Heart right ventricle (tissue), 16 donors: Measurements from ENCODE around the gene PIEZO1. TPM values are rescaled to one million over a fixed set of nuclear protein-coding genes. Genes with fewer than 3 reads are reported as not detected.

ENCODE experiments used
- ATAC-seq, 8 donors: fragments of 200-7000 bp; cut with Tn5 transposase; one replicate each; pipeline ENCODE4 v1.9.1; 2020; ENCODE audit warnings: mild to moderate bottlenecking in 8 of 8, moderate library complexity in 8 of 8, moderate number of reproducible peaks in 1 of 8
- DNase-seq, 2 donors: peaks; one replicate each; pipeline ENCODE4 v3.0.0-alpha.2; 2020
- H3K27ac ChIP-seq, 10 donors: fragments of 200-600 bp; sonication (generic) in 2 of 10; one replicate each; pipeline versions ENCODE4 v1.5.0 to v1.8.0; 2020 to 2022; ENCODE audit warnings: mild to moderate bottlenecking in 3 of 10
- H3K27me3 ChIP-seq, 7 donors: fragments of 200-600 bp; one replicate each; pipeline ENCODE4 v1.8.0; 2021 to 2022; ENCODE audit warnings: mild to moderate bottlenecking in 2 of 7
- H3K36me3 ChIP-seq, 9 donors: fragments of 200-600 bp; sonication (generic) in 1 of 9; one replicate each; pipeline versions ENCODE4 v1.5.0 to v1.8.0; 2020 to 2022; ENCODE audit warnings: mild to moderate bottlenecking in 2 of 9
- H3K4me1 ChIP-seq, 9 donors: fragments of 200-600 bp; sonication (generic) in 1 of 9; one replicate each; pipeline versions ENCODE4 v1.5.0 to v1.8.0; 2020 to 2022; ENCODE audit warnings: mild to moderate bottlenecking in 4 of 9
- H3K4me3 ChIP-seq, 10 donors: fragments of 200-600 bp; sonication (generic) in 2 of 10; one replicate each; pipeline versions ENCODE4 v1.5.0 to v1.8.0; 2020 to 2022; ENCODE audit warnings: mild to moderate bottlenecking in 7 of 10, moderate library complexity in 2 of 10
- H3K9me3 ChIP-seq, 11 donors: fragments of 200-600 bp in 10 of 11; sonication (generic) in 2 of 11; one replicate each; pipeline versions ENCODE4 v1.5.0 to v1.8.0; 2013 to 2022; ENCODE audit warnings: mild to moderate bottlenecking in 2 of 11, control low read depth in 1 of 11, moderate library complexity in 1 of 11
- WGBS, 2 donors: extraction: QIAGEN DNeasy Blood & Tissue Kit; methylation state at CpG; one replicate each; pipeline ENCODE4 v1.1.7; 2013; ENCODE audit warnings: inconsistent platforms in 1 of 2; 5-methylcytosine and 5-hydroxymethylcytosine counted together
- intact Hi-C, 10 donors: fragments of 100-400 bp; cut with DNase I; formaldehyde crosslinking; loops; one replicate each; pipeline versions ENCODE4 v1.11.1 to v1.14.2; 2022
- polyA plus RNA-seq, 2 donors: library from polyadenylated mRNA; stranded (reverse); fragments of 200-250 nt; gene quantifications; one replicate each; pipeline ENCODE4 v1.2.3, GENCODE V29; 2013
- total RNA-seq, 10 donors: library from RNA; stranded (reverse); fragmentation: NEBNext Ultra II Directional in 3 of 10; extraction: Animal tissue kit (Norgen Biotek cat#: 25700) in 3 of 10; gene quantifications; one replicate each; pipeline versions ENCODE4 v1.2.1 to v1.2.4, GENCODE V29; 2021 to 2023
- TF ChIP-seq, protein P1 (sequence below), 9 donors: fragments of 200-600 bp; sonication (generic) in 2 of 9; IDR thresholded peaks; one replicate each; pipeline versions ENCODE4 v1.5.0 to v1.8.0; 2021 to 2022; ENCODE audit warnings: antibody characterized with exemption in 9 of 9, mild to moderate bottlenecking in 5 of 9, moderate library complexity in 1 of 9
- donor health status: Arrhythmogenic right ventricular cardiomyopathy.
- donor health status: ischemic (EF 13 %, LVEDD 7.1; RV severe dilation, severe dysfunction).
- donor health status: healthy with polysubstance abuse.
- donor health status: DM: no; HTN: yes; CAD: no.
- donor health status: DM: no; HTN: no; CAD: no.
- donor health status: ischemic (EF 25% LVEDD 6.9; RV normal size, moderate dysfunction).
- donor health status: ischemic (EF 25% LVEDD 5.7; RV mildly dilated, moderate dysfunction).
- donor health status: healthy.
- donor health status: DM: yes; HTN: yes; CAD: no.
- donor health status: Ischemic cardiomyopathy.
- donor health status: ischemic (EF 35%, LVEDD 5.7; RV mildly dilated, moderate dysfunction).
- donor health status: nonischemic (EF 11% LVEDD 7.7; RV severe dilation, severe dysfunction).
- donor health status: DM: yes; HTN: yes; CAD: no.
- donor health status: PGD.
- donor health status: ischemic (EF 29% LVEDD 5.4; RV normal size, mild dysfunction).
- donor health status: nonischemic (EF 23%, LVEDD 6.1; RV moderate dilation, normal function).

Gene PIEZO1
- total and polyA plus RNA-seq, 12 donors = 12.3 to 78.2 (median 18.0) TPM

DNA sequence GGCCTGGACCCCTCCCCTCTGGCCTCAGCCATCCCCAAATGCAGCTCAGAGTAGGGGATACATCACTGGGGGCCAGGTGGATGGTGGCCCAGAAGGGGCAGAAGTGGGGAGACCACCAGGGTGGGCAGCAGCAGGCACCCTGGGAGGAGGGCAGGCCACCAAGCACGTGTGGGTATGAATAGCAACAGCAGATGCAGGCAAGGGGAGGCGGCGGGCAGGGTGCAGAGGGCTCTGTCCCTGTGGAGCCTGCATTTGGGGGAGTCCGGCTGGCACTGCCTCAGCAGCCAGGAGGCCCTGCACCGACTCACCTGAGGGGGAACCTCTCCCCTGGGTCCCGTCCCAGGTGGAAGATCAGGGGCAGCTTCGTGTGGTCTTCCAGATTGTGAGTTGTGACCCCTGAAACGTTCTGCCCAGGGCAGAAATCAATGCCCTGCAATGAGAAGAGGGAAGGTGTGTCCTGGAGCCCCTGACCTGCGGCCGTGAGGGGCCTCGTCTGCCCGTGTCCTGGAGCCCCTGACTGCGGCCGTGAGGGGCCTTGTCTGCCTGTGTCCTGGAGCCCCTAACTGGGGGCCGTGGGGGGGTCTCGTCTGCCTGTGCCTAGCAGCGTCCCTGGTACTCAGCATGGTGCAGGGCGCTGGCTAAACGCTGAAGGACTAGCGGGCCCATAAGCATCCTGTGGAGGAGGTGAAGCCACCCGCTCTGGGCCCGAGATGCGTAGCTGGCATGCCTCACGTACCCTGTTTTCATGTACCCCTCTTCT is 37.4 kb upstream of the PIEZO1 start:
- intact Hi-C loops = no loop called here
- no peak overlapping the region for H3K4me3 ChIP-seq
- no peaks in the 10 kb centered on the region for H3K27me3 ChIP-seq
- H3K36me3 ChIP-seq = peaks cover 0 to 56% (median 7%) of the 10 kb centered on the region in 9 donors
- DNase-seq (no peak), ATAC-seq (no peak)
- no peak overlapping the region for H3K27ac ChIP-seq
- WGBS, 2 donors = 96% methylated on average over 24 of the region's 24 CpGs
- TF ChIP-seq, protein P1, sequence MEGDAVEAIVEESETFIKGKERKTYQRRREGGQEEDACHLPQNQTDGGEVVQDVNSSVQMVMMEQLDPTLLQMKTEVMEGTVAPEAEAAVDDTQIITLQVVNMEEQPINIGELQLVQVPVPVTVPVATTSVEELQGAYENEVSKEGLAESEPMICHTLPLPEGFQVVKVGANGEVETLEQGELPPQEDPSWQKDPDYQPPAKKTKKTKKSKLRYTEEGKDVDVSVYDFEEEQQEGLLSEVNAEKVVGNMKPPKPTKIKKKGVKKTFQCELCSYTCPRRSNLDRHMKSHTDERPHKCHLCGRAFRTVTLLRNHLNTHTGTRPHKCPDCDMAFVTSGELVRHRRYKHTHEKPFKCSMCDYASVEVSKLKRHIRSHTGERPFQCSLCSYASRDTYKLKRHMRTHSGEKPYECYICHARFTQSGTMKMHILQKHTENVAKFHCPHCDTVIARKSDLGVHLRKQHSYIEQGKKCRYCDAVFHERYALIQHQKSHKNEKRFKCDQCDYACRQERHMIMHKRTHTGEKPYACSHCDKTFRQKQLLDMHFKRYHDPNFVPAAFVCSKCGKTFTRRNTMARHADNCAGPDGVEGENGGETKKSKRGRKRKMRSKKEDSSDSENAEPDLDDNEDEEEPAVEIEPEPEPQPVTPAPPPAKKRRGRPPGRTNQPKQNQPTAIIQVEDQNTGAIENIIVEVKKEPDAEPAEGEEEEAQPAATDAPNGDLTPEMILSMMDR (IDR thresholded peaks at IDR 0.05) = no peak
- no peaks in the 10 kb centered on the region for H3K4me1 ChIP-seq
- H3K9me3 ChIP-seq = no peaks in the 10 kb centered on the region

DNA sequence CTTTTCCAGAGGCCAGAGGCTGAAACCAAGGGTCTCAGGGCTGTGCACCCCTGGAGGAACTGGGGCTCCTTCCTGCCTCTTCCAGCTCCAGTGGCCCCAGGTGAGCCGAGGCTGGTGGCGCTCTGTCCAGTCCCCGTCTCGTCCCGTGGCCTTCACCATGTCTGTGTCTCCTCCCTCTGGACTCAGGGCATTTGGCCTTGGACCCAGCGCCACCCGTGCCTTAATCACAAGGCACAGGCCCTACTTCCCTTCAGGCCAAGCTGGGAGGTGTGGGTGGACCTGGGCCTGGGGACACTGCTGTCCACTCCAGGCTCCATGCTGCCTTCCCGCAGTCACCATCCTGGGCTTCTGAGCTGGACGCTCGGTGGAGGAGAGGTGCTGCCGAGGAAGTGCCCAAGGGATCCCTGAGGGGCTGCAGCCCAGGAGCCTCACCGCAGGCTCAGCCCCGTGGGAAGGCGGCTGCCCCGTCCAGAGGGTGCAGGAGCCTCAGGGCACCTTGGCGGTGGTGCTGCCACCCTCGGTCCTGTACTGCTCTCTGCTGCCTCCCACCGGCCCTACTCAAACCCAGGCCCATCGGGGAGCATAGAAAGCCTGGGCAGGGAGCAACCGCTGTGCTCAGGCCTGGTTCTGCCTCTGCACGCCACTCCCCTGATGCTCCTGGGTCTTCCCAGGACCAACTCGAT is 36.3 kb upstream of the PIEZO1 start:
- Histone ChIP-seq H3K27ac (no peak overlapping the region), H3K4me1 (no peaks in the 10 kb centered on the region), H3K9me3 (no peaks in the 10 kb centered on the region), H3K4me3 (no peak overlapping the region), H3K36me3 (peaks cover 0 to 45% (median 7%) of the 10 kb centered on the region in 9 donors), H3K27me3 (no peaks in the 10 kb centered on the region)
- DNase-seq (no peak), ATAC-seq (no peak)
- intact Hi-C loops = no loop called here
- TF ChIP-seq, protein P1 (IDR thresholded peaks at IDR 0.05) = no peak
- WGBS, 2 donors = 82 to 93% methylated on average over 22 of the region's 22 CpGs

DNA sequence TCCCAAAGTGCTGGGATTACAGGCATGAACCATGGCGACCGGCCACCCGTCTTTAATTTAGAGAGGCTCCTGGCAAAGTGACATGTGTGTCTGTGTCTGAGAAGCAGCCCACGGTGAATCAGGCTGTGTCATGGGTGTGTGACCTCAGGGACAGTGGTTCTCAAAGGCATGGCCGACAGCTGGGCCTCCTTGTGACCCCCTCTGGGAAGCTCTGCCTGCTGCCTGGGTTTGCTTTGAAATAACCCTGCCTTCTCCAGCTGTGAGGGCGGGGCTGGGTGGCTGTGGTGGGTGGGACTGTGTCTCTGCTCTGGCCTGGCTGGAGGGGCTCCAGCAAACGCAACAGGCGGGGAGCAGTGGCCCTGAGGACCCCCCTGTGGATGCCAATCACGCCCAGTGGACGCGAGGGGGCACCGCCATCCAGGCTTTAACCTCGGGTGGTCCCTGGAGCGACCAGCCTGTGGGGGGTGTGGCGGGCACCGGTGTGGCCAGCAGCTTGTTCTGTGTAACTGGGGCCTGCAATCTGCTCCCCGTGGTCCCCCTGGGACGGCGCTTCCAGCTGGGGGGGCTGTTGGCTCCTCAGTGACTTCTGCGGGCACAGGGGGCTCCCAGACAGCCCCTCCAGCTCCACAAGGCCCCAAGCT is 35.5 kb upstream of the PIEZO1 start:
- no peaks in the 10 kb centered on the region for H3K27me3 ChIP-seq
- DNase-seq (no peak), ATAC-seq (no peak)
- H3K4me3 ChIP-seq = no peak overlapping the region
- no peaks in the 10 kb centered on the region for H3K4me1 ChIP-seq
- no peaks in the 10 kb centered on the region for H3K9me3 ChIP-seq
- peaks cover 0 to 40% (median 7%) of the 10 kb centered on the region in 9 donors for H3K36me3 ChIP-seq
- no peak overlapping the region for H3K27ac ChIP-seq
- TF ChIP-seq, protein P1 (IDR thresholded peaks at IDR 0.05) = no peak
- intact Hi-C loops = loop anchor here in 1 of 10 donors (1.0 kb wide), 1 partner anchor 17 kb away; no protein-coding TSS in a partner anchor
- WGBS, 2 donors = 89 to 90% methylated on average over 20 of the region's 20 CpGs

DNA sequence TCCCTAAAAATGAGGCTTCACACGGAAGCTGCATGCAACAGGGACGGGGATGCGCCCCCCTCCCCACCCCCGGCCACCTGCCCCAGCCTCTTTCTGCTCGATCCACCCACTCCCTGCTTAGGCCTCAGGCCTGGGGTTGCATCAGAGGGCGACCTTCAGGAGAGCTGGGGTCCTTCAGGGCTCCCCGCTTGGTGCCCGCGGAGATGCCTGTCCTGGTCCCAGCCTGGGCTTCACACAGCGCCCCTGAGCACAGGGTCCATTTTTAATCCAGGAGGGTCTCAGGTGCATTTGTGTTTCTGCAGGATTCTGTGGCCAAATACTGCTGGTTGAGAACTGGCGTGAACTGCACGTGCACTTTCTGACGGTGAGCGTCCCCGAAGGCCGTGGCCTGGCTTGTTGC is 34.1 kb upstream of the PIEZO1 start:
- no peaks in the 10 kb centered on the region for H3K27me3 ChIP-seq
- ATAC-seq = no peak
- H3K36me3 ChIP-seq = peaks cover 0 to 32% (median 7%) of the 10 kb centered on the region in 9 donors
- no peak for DNase-seq
- TF ChIP-seq, protein P1 (IDR thresholded peaks at IDR 0.05) = no peak
- WGBS, 2 donors = 84 to 88% methylated on average over 16 of the region's 16 CpGs
- intact Hi-C loops = loop anchor here in 7 of 10 donors (5.0 to 10.0 kb wide), 7 partner anchors 33 to 356 kb away; partner anchors contain the start of genes CDH15 (in 2 of the 7), GALNS (in 1 of the 7) and TRAPPC2L (in 1 of the 7)
- no peak overlapping the region for H3K27ac ChIP-seq
- H3K4me1 ChIP-seq = no peaks in the 10 kb centered on the region
- no peak overlapping the region for H3K4me3 ChIP-seq
- H3K9me3 ChIP-seq = no peaks in the 10 kb centered on the region
